Heart left ventricle (tissue), 13 donors: ENCODE measurements around the gene CPNE5.
"Not testable (repeated sequence)": the region's sequence is repeated elsewhere in the genome, so short reads cannot be mapped to it uniquely, and the experiment has no call there.

Source experiments
- POLR2A ChIP-seq, 2 donors: fragments of 450-650 bp; IDR thresholded peaks; one replicate each; pipeline ENCODE4 v1.6.1; 2017; ENCODE audit warnings: antibody characterized with exemption in 2 of 2, mild to moderate bottlenecking in 2 of 2, moderate library complexity in 2 of 2
- TF ChIP-seq, protein P1 (sequence below), 12 donors: fragments of 200-600 bp; sonication (generic) in 4 of 12; IDR thresholded peaks; one replicate each; pipeline versions ENCODE4 v1.5.0 to v1.8.0; 2018 to 2022; ENCODE audit warnings: antibody characterized with exemption in 12 of 12, mild to moderate bottlenecking in 5 of 12
- donor health status: ischemic (EF 13 %, LVEDD 7.1; RV severe dilation, severe dysfunction).
- donor health status: DM: no; HTN: yes; CAD: no.
- donor health status: DM: no; HTN: no; CAD: no.
- donor health status: ischemic (EF 25% LVEDD 6.9; RV normal size, moderate dysfunction).
- donor health status: ischemic (EF 25% LVEDD 5.7; RV mildly dilated, moderate dysfunction).
- donor health status: ischemic (EF 35%, LVEDD 5.7; RV mildly dilated, moderate dysfunction).
- donor health status: nonischemic (EF 11% LVEDD 7.7; RV severe dilation, severe dysfunction).
- donor health status: DM: yes; HTN: yes; CAD: no.
- donor health status: PGD.
- donor health status: ischemic (EF 29% LVEDD 5.4; RV normal size, mild dysfunction).
- donor health status: nonischemic (EF 23%, LVEDD 6.1; RV moderate dilation, normal function).

DNA sequence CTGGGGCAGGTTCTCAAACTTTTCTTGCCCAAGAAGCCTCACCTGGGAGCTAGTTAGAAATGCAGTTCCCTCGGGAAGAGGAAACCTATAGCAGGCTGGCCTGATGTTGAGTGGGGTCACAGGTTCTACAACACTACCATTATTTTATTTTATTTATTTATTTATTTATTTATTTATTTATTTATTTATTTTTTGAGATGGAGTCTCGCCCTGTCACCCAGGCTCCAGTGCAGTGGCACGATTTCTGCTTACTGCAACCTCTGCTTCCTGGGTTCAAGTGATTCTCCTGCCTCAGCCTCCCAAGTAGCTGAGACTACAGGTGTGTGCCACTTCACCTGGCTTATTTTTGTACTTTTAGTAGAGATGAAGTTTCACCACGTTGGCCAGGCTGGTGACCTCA is 115.3 kb downstream of the CPNE5 start:
- not testable (repeated sequence) for TF ChIP-seq POLR2A (IDR thresholded peaks at IDR 0.05)
- TF ChIP-seq, protein P1, sequence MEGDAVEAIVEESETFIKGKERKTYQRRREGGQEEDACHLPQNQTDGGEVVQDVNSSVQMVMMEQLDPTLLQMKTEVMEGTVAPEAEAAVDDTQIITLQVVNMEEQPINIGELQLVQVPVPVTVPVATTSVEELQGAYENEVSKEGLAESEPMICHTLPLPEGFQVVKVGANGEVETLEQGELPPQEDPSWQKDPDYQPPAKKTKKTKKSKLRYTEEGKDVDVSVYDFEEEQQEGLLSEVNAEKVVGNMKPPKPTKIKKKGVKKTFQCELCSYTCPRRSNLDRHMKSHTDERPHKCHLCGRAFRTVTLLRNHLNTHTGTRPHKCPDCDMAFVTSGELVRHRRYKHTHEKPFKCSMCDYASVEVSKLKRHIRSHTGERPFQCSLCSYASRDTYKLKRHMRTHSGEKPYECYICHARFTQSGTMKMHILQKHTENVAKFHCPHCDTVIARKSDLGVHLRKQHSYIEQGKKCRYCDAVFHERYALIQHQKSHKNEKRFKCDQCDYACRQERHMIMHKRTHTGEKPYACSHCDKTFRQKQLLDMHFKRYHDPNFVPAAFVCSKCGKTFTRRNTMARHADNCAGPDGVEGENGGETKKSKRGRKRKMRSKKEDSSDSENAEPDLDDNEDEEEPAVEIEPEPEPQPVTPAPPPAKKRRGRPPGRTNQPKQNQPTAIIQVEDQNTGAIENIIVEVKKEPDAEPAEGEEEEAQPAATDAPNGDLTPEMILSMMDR (IDR thresholded peaks at IDR 0.05): not testable (repeated sequence)
